Neural crest cell (in vitro differentiated cells): Measurements from ENCODE around the gene FOXC2. TPM values are rescaled to one million over a fixed set of nuclear protein-coding genes. Genes with fewer than 3 reads are reported as not detected.

ENCODE experiments used
- DNase-seq: peaks from one replicate; pipeline ENCODE4 v3.0.0; 2021; ENCODE audit warnings: low read depth, mixed read lengths, low spot score
- H3K27ac Mint-ChIP-seq: one replicate; pipeline ENCODE4 v1.8.0; 2021; ENCODE audit warnings: mild to moderate bottlenecking, mixed read lengths; ENCODE audit not compliant: unreplicated experiment
- H3K27me3 Mint-ChIP-seq: 2 replicates; pipeline ENCODE4 v1.8.0; 2021; ENCODE audit warnings: low read depth, mild to moderate bottlenecking, mixed read lengths
- H3K36me3 Mint-ChIP-seq: 2 replicates; pipeline ENCODE4 v1.8.0; 2021; ENCODE audit warnings: low read depth, mild to moderate bottlenecking, mixed read lengths
- H3K4me1 Mint-ChIP-seq: 2 replicates; pipeline ENCODE4 v1.8.0; 2021; ENCODE audit warnings: mixed read lengths
- H3K4me3 Mint-ChIP-seq: one replicate; pipeline ENCODE4 v1.8.0; 2021; ENCODE audit warnings: mild to moderate bottlenecking, mixed read lengths
- H3K9me3 Mint-ChIP-seq: 2 replicates; pipeline ENCODE4 v1.8.0; 2021; ENCODE audit warnings: mixed read lengths
- total RNA-seq: library from RNA; stranded (reverse); gene quantifications from 2 replicates; pipeline ENCODE4 v1.2.1, GENCODE V29; 2021
- TF ChIP-seq, protein P1 (sequence below): fragments of 200-600 bp; sonication (generic); conservative IDR thresholded peaks from 2 replicates; pipeline ENCODE4 v1.5.0; 2021; ENCODE audit warnings: antibody characterized with exemption, mild to moderate bottlenecking

The FOXC2 gene
- total RNA-seq, 1 donor from 2014 or later: not detected

DNA sequence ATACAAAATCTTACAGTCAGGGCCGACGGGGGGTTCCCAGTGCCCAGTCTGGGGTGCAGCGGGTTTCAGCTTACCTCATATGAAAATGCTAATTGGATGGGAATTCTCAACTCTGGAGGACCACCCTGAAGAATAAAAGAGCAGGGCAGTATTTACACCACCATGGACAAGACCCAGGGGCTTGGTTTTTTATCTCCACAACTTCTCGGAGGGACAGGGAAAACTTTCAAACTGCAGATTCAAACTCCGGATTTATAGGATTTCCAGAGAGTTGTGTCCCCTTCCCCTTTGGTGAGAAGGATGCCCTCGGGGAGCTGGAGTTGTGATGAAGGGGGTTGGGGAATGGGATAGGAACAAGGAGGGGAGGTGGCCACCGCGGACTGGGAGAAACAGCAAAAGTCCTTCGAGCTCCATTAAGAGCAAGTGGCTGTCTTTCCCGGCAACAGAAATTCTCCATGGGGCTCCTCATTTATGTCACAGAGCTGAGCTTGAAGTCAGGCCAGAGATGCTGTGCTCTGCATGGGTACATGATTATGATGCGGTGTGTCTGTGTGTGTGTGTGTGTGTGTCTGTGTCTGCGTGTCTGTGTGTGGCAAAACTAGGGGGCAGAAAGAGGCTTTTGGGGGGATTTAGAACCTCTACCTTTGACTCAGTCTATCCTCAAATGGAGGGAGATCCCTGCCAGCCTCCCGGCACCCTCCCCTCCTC, 27.4 kb downstream of the FOXC2 start:
- peaks cover 5% of the 10 kb centered on the region for H3K9me3 Mint-ChIP-seq
- no peak for DNase-seq
- TF ChIP-seq, protein P1, sequence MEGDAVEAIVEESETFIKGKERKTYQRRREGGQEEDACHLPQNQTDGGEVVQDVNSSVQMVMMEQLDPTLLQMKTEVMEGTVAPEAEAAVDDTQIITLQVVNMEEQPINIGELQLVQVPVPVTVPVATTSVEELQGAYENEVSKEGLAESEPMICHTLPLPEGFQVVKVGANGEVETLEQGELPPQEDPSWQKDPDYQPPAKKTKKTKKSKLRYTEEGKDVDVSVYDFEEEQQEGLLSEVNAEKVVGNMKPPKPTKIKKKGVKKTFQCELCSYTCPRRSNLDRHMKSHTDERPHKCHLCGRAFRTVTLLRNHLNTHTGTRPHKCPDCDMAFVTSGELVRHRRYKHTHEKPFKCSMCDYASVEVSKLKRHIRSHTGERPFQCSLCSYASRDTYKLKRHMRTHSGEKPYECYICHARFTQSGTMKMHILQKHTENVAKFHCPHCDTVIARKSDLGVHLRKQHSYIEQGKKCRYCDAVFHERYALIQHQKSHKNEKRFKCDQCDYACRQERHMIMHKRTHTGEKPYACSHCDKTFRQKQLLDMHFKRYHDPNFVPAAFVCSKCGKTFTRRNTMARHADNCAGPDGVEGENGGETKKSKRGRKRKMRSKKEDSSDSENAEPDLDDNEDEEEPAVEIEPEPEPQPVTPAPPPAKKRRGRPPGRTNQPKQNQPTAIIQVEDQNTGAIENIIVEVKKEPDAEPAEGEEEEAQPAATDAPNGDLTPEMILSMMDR: no peak
- H3K4me1 Mint-ChIP-seq: peaks cover 14% of the 10 kb centered on the region
- H3K4me3 Mint-ChIP-seq: no peak overlapping the region
- H3K27ac Mint-ChIP-seq: no peak overlapping the region
- H3K36me3 Mint-ChIP-seq: peaks cover 3% of the 10 kb centered on the region
- H3K27me3 Mint-ChIP-seq: peaks cover 44% of the 10 kb centered on the region

DNA sequence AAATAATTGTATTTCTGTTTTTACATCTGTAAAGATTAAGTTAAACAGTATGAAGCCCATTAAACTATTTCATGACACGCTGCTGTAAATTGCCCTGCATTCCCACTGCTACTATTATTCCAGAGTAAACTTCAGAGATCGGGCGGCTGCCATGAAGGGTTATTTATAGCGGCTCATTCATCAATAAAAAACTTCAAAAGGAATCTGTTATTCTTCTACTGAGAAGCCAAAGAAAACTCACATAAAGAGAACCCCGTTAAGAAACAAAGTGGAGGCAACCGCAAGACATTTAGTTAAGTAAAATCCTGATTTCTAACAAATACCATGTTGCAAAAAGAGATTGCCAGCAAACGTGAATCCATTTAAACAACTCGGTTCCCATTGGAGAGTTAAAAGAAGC, 28.1 kb downstream of the FOXC2 start:
- Mint-ChIP-seq H3K9me3 (peaks cover 5% of the 10 kb centered on the region), H3K4me3 (no peak overlapping the region), H3K4me1 (peaks cover 14% of the 10 kb centered on the region), H3K36me3 (peaks cover 3% of the 10 kb centered on the region), H3K27ac (no peak overlapping the region), H3K27me3 (peaks cover 47% of the 10 kb centered on the region)
- no peak for DNase-seq
- TF ChIP-seq, protein P1: no peak

GRCh38 chr16:86595983-86596605, 29.5 kb downstream of the FOXC2 start:
- TF ChIP-seq, protein P1: no peak
- H3K27ac Mint-ChIP-seq: no peak overlapping the region
- peaks cover 14% of the 10 kb centered on the region for H3K4me1 Mint-ChIP-seq
- H3K27me3 Mint-ChIP-seq: peaks cover 46% of the 10 kb centered on the region
- no peak overlapping the region for H3K4me3 Mint-ChIP-seq
- DNase-seq: no peak
- peaks cover 4% of the 10 kb centered on the region for H3K9me3 Mint-ChIP-seq
- H3K36me3 Mint-ChIP-seq: peaks cover 3% of the 10 kb centered on the region

DNA sequence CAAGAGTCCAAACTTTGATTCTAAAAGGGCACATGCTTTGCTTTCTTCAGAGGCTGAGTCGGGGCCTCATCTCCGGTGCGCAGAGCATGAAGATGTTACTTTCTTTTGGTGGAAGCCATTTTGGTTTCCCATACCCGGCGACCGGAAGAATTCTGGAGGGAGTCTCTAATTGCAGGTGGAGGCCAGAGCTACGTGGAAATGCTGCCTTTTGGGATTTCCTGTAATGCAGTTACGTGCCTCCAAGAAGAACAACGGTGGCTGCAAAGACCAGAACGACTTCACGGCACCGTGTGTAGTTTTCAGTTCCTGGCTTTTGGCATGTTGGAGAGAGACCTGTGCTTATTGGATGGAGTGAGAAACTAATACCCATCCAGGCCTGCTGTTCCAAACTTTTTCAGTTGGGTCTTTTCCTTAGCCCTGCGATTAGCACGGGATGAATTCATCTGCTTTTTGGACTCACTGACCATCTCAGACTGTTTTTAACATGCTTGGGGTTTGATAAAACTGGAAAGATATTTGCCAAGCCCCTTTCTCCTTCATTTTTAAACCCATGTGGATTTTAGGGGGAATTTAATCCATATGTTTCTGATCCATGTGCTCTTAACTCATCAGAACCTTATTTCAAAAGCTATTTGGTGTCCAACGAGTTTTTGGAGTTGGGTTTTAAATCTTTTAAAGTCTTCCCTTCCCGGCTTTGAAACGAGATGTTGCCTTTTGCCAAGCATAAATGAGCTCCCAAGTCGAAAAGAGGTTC, 30.7 kb downstream of the FOXC2 start:
- peaks cover 14% of the 10 kb centered on the region for H3K4me1 Mint-ChIP-seq

More for the DNA sequence above, 30.7 kb downstream of the FOXC2 start:
- Mint-ChIP-seq H3K36me3 (no peaks in the 10 kb centered on the region), H3K27ac (no peak overlapping the region), H3K4me3 (no peak overlapping the region), H3K9me3 (no peaks in the 10 kb centered on the region), H3K27me3 (peaks cover 38% of the 10 kb centered on the region)
- no peak for DNase-seq
- TF ChIP-seq, protein P1: no peak
